Aorta (tissue), 5 donors: ENCODE measurements around the gene EPC1. TPM values are rescaled to one million over a fixed set of nuclear protein-coding genes. Genes with fewer than 3 reads are reported as not detected.

Experiments
- ATAC-seq: fragments of 200-7000 bp; cut with Tn5 transposase; one replicate; pipeline ENCODE4 v1.9.1; 2022; ENCODE audit warnings: moderate library complexity; ENCODE audit not compliant: low FRiP score
- DNase-seq, 2 donors: peaks; one replicate each; pipeline ENCODE4 v3.0.0-alpha.2; 2020
- H3K27ac ChIP-seq, 2 donors: one replicate each; pipeline ENCODE4 v1.5.1; 2013; ENCODE audit warnings: low read length in 2 of 2, mild to moderate bottlenecking in 2 of 2, moderate library complexity in 2 of 2, control low read depth in 1 of 2, inconsistent platforms in 1 of 2, low read depth in 1 of 2
- H3K27me3 ChIP-seq, 2 donors: one replicate each; pipeline ENCODE4 v1.6.1; 2013; ENCODE audit warnings: control low read depth in 1 of 2, low read length in 1 of 2, mild to moderate bottlenecking in 1 of 2, moderate library complexity in 1 of 2; ENCODE audit not compliant: insufficient read depth in 2 of 2, control insufficient read depth in 1 of 2
- H3K36me3 ChIP-seq, 2 donors: one replicate each; pipeline ENCODE4 v1.6.1; 2013; ENCODE audit warnings: control low read depth in 1 of 2, low read length in 1 of 2, mild to moderate bottlenecking in 1 of 2; ENCODE audit not compliant: insufficient read depth in 2 of 2, control insufficient read depth in 1 of 2
- H3K4me1 ChIP-seq, 2 donors: one replicate each; pipeline ENCODE4 v1.6.1; 2013; ENCODE audit warnings: low read length in 2 of 2, control low read depth in 1 of 2, mild to moderate bottlenecking in 1 of 2, moderate library complexity in 1 of 2; ENCODE audit not compliant: insufficient read depth in 2 of 2, control insufficient read depth in 1 of 2
- H3K4me3 ChIP-seq, 2 donors: one replicate each; pipeline ENCODE4 v1.5.1; 2013; ENCODE audit warnings: low read length in 2 of 2, control low read depth in 1 of 2, mild to moderate bottlenecking in 1 of 2
- H3K9me3 ChIP-seq: one replicate; pipeline ENCODE4 v1.6.1; 2013; ENCODE audit warnings: mild to moderate bottlenecking, low read length; ENCODE audit not compliant: control insufficient read depth
- WGBS, 2 donors: extraction: QIAGEN DNeasy Blood & Tissue Kit; methylation state at CpG; one replicate each; pipeline ENCODE4 v1.1.7; 2013; 5-methylcytosine and 5-hydroxymethylcytosine counted together
- intact Hi-C, 2 donors: fragments of 100-400 bp; cut with DNase I; formaldehyde crosslinking; loops; one replicate each; pipeline versions ENCODE4 v1.14.2 to v1.15.0; 2022
- polyA plus RNA-seq, 2 donors: library from polyadenylated mRNA; stranded (reverse); fragments of 200-250 nt; gene quantifications; one replicate each; pipeline ENCODE4 v1.2.3, GENCODE V29; 2013
- total RNA-seq, 2 donors: library from RNA; stranded (reverse); fragmentation: NEBNext Ultra II Directional; extraction: Animal tissue kit (Norgen Biotek cat#: 25700); gene quantifications; one replicate each; pipeline ENCODE4 v1.2.1, GENCODE V29; 2021
- donor health status: healthy with polysubstance abuse.
- donor health status: Bipolar disorder and iron deficiency.
- donor health status: DM: no; HTN: no; CAD: no.
- donor health status: DM: no; HTN: no; CAD: no.
- donor health status: DM: yes; HTN: yes; CAD: no.

Gene EPC1
- total and polyA plus RNA-seq, 4 donors = 15.9 to 53.9 (median 32.1) TPM

DNA sequence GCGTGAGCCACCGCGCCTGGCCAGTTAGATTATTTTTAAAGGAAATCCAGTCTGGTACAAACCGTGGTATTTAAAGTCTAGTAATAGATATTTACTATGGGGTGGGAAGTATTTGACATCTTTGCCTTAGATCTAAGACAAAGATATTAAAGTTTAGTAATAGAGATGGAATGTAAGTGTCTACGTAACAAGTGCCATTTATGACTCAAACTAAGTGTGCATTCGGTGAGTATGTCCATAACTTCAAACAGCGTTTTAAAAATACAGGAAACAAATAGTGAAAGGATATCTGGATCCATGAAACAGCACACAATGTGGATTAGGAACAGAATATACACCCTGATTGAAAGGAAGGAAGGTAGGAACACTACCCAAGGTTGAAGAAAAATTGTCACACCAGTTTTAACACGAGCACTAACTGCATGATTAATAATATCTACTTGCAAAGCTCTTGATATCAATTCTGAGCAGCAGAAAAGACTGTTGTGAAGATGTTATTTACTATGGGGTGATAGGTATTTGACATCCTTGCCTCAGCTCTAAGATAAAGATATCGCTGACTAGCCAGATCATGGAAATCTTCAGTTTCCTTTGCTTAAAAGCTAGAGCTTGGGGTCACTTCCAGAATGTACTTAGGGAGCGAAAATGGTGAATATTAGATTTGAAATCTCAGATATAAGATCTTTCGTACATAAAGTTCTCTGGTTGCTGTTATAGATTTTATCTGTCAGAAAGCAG, 48.7 kb downstream of the EPC1 start:
- H3K36me3 ChIP-seq = no peaks in the 10 kb centered on the region
- no peak for DNase-seq
- H3K27me3 ChIP-seq = no peaks in the 10 kb centered on the region
- H3K9me3 ChIP-seq = no peaks in the 10 kb centered on the region
- 85 to 88% methylated on average over 11 of the region's 11 CpGs for WGBS, 2 donors
- intact Hi-C loops = no loop called here
- H3K4me1 ChIP-seq = peaks cover 0 to 8% of the 10 kb centered on the region in 2 donors
- H3K4me3 ChIP-seq = no peak overlapping the region
- no peak for ATAC-seq
- H3K27ac ChIP-seq = no peak overlapping the region

GRCh38 chr10:32295027-32295426, 51.9 kb downstream of the EPC1 start:
- intact Hi-C loops = no loop called here
- 72 to 78% methylated on average over 2 of the region's 2 CpGs for WGBS, 2 donors
- ATAC-seq (no peak), DNase-seq (no peak)
- Histone ChIP-seq H3K27me3 (no peaks in the 10 kb centered on the region), H3K4me1 (peaks cover 0 to 8% of the 10 kb centered on the region in 2 donors), H3K27ac (no peak overlapping the region), H3K9me3 (no peaks in the 10 kb centered on the region), H3K4me3 (no peak overlapping the region), H3K36me3 (peaks cover 0 to 3% of the 10 kb centered on the region in 2 donors)

- Histone ChIP-seq H3K27ac (no peak overlapping the region), H3K36me3 (peaks cover 0 to 3% of the 10 kb centered on the region in 2 donors), H3K27me3 (no peaks in the 10 kb centered on the region), H3K4me1 (peaks cover 0 to 7% of the 10 kb centered on the region in 2 donors), H3K9me3 (no peaks in the 10 kb centered on the region), H3K4me3 (no peak overlapping the region)
- ATAC-seq = no peak
- DNase-seq = no peak
- WGBS, 2 donors = 88 to 89% methylated on average over 4 of the region's 4 CpGs
- intact Hi-C loops = no loop called here
These were observed 53.4 kb downstream of the EPC1 start for GRCh38 chr10:32293581-32293980.

DNA sequence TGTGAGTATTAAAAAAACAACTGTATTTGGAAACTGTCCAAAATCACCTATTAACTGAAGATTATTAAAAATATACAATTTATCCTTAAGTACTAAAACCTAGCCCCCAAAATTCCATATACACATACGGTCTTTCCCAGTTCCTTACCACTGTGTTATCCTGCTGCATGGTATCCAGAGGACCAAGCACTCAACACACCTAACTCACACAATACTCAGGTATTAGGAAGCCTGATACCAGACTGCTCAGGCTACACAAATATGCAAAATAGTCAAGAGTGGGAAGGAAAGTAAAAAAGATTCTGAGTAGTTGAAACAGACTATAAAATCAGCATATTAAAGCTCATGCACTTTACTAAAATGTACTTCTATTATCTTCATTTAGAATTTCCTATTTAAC, 67.2 kb downstream of the EPC1 start:
- DNase-seq (no peak), ATAC-seq (no peak)
- H3K4me1 ChIP-seq = peaks cover 0 to 3% of the 10 kb centered on the region in 2 donors
- H3K4me3 ChIP-seq = no peak overlapping the region
- H3K27me3 ChIP-seq = no peaks in the 10 kb centered on the region
- peak overlapping the region in 1 of 2 donors; percentile 36 for H3K27ac ChIP-seq
- no peaks in the 10 kb centered on the region for H3K9me3 ChIP-seq
- H3K36me3 ChIP-seq = peaks cover 0 to 2% of the 10 kb centered on the region in 2 donors
- WGBS, 2 donors = 93% methylated on average over 1 of the region's 1 CpG
- intact Hi-C loops = loop anchor here in 1 of 2 donors (10.0 kb wide), 1 partner anchor 55 kb away; no protein-coding TSS in a partner anchor

DNA sequence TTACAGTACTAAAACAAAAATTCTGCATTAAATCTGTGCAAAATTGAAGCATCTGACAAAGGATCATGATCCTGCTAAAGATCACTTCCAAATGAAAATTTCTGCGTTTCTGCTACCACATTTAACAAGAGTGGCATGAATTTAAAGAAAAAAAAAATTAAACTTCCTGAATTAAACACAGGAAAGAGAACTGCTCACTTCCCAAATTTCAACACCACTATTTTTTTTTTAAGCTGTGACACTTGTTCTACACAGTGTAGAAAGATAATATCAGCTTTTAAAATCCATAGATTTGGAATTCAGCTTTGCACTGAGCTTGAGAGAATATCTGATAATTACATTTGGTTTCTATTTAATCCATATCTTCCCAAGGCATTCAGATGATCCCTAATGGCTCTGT, 73.6 kb downstream of the EPC1 start:
- H3K9me3 ChIP-seq = no peaks in the 10 kb centered on the region
- DNase-seq (no peak), ATAC-seq (no peak)
- 71 to 74% methylated on average over 1 of the region's 1 CpG for WGBS, 2 donors
- no peak overlapping the region for H3K4me3 ChIP-seq
- H3K27me3 ChIP-seq = no peaks in the 10 kb centered on the region
- peaks cover 0 to 2% of the 10 kb centered on the region in 2 donors for H3K4me1 ChIP-seq
- H3K36me3 ChIP-seq = peaks cover 0 to 2% of the 10 kb centered on the region in 2 donors
- no peak overlapping the region for H3K27ac ChIP-seq
- intact Hi-C loops = loop anchor here in 1 of 2 donors (10.0 kb wide), 1 partner anchor 61 kb away; no protein-coding TSS in a partner anchor

- DNase-seq = no peak
- Histone ChIP-seq H3K4me3 (no peak overlapping the region), H3K9me3 (no peaks in the 10 kb centered on the region), H3K36me3 (peaks cover 0 to 2% of the 10 kb centered on the region in 2 donors), H3K27ac (no peak overlapping the region), H3K27me3 (no peaks in the 10 kb centered on the region), H3K4me1 (peaks cover 0 to 2% of the 10 kb centered on the region in 2 donors)
- no peak for ATAC-seq
- WGBS, 2 donors = 31% methylated on average over 3 of the region's 3 CpGs
- intact Hi-C loops = loop anchor here in 1 of 2 donors (10.0 kb wide), 1 partner anchor 63 kb away; no protein-coding TSS in a partner anchor
These were observed 75.3 kb downstream of the EPC1 start for GRCh38 chr10:32271617-32272016.

DNA sequence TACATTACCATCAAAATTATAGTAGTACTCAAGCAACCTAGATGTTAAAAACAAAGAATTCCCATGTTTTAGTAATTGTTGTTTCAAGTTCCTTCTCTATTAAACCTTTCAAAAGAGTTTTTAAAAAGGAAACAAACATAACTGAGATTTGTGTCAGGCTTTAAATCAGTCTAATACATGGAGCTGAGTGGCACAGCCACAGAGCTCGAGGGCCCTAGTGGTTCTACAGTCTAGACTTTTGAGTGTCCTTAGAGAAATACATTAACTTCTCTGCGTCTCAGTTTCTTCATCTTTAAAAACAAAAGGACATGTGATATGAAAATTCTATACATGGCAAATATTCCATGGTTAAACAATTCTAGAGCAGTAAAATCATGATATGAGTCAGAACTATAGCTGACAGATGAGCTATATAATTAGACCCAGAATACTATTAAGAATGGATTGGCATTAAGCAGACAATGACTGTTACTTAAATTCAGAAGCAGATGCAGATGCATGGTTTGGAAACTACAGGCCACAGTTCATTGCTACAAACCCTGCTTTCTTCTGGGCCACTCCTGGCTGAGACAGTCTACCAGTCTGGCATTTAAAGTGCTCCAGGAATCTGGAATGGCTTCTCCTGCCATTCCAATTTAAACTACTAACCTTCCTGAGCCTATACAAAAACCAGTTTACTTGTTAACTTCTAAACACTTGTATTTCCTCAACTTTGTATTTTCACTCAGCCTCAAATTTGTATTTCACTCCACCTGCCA, 77.4 kb downstream of the EPC1 start:
- 62 to 66% methylated on average over 2 of the region's 2 CpGs for WGBS, 2 donors
- intact Hi-C loops = loop anchor here in 1 of 2 donors (10.0 kb wide), 1 partner anchor 65 kb away; no protein-coding TSS in a partner anchor
- H3K27me3 ChIP-seq = no peaks in the 10 kb centered on the region
- H3K36me3 ChIP-seq = peaks cover 0 to 2% of the 10 kb centered on the region in 2 donors
- ATAC-seq (no peak), DNase-seq (no peak)
- peaks cover 0 to 3% of the 10 kb centered on the region in 2 donors for H3K4me1 ChIP-seq
- H3K4me3 ChIP-seq = no peak overlapping the region
- no peaks in the 10 kb centered on the region for H3K9me3 ChIP-seq
- no peak overlapping the region for H3K27ac ChIP-seq

- Histone ChIP-seq H3K27me3 (no peaks in the 10 kb centered on the region), H3K36me3 (peaks cover 0 to 2% of the 10 kb centered on the region in 2 donors), H3K27ac (no peak overlapping the region), H3K9me3 (no peaks in the 10 kb centered on the region), H3K4me1 (peaks cover 0 to 3% of the 10 kb centered on the region in 2 donors), H3K4me3 (no peak overlapping the region)
- ATAC-seq (no peak), DNase-seq (no peak)
- intact Hi-C loops = no loop called here
- 72 to 74% methylated on average over 4 of the region's 4 CpGs for WGBS, 2 donors
These were observed 78.2 kb downstream of the EPC1 start for GRCh38 chr10:32268788-32269187.
